HG02642 (cell line): ENCODE data around the gene SNX32.
"Not testable (repeated sequence)": the region's sequence is repeated elsewhere in the genome, so short reads cannot be mapped to it uniquely, and the experiment has no call there.

Experiments used
- ATAC-seq: cut with Tn5 transposase; IDR thresholded peaks from one replicate; pipeline ENCODE4 v1.9.1; 2021; ENCODE audit warnings: mild to moderate bottlenecking; ENCODE audit not compliant: unreplicated experiment, poor library complexity

SNX32 gene

DNA sequence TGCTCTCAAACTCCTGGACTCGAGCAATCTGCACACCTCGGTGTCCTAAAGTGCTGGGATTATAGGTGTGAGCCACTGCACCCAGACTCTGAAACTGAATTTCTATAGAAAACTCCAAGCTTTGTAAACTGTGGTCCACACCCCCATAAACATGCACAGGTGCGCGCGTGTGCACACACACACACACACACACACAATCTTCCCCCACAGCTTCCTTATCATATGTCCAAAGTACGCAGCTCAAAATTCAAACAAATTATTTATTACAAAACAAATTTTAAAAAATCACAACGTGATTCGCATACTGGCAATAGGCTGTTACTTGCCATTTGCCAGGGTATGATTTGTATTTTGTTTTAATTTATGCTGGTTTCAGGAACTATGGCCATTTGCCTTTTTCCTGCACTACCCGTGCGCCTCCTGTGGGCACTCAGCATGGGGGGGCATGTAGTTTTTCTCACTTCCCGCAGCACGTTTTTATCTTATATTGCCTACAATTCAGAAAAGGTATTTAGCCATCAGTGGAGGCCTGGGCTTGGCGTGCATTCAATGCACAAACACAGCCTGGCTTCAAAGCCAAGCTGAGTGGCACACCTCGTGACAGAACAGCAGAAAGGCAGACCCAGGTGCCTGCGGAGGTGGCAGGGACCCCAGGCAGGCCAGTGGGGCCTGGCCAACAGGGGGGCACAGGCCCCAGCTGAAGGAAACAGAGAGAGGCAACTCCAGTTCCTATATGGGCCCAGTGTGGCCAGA is 10.8 kb upstream of the SNX32 start:
- no peak for ATAC-seq

GRCh38 chr11:65826984-65827735 is 6.6 kb upstream of the SNX32 start:
- no peak for ATAC-seq

DNA sequence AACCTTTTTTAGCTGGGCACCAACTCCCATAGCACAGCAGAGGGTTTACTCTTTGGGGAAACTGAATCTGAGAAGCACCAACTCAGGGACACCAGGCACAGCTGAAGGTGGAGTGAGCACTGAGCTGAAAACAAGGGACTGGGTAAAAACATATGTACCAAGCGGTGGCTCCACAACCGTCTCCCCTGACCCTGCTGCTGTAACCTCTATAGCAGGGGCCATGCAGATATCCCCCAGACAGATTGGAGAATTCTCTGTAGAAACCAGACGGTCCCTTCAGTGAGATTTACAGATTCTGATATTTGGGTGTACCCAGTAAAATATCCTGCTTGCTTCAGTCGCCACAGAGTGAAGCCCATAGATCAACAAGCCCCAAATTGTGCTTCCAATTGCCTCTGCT is 4.3 kb upstream of the SNX32 start:
- ATAC-seq = no peak

DNA sequence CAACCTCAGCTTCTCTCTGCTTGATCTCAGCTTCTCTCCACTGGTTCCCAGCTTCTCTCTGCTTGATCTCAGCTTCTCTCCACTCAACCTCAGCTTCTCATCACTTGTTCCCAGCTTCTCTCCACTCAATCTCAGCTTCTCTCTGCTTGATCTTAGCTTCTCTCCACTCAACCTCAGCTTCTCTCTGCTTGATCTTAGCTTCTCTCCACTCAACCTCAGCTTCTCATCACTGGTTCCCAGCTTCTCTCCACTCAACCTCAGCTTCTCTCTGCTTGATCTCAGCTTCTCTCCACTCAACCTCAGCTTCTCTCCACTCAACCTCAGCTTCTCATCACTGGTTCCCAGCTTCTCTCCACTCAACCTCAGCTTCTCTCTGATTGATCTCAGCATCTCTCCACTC is 1.5 kb upstream of the SNX32 start:
- ATAC-seq = not testable (repeated sequence)

GRCh38 chr11:65834202-65834601 is 439 bp downstream of the SNX32 start:
- no peak for ATAC-seq

GRCh38 chr11:65842144-65842543 is 8.4 kb downstream of the SNX32 start:
- no peak for ATAC-seq

DNA sequence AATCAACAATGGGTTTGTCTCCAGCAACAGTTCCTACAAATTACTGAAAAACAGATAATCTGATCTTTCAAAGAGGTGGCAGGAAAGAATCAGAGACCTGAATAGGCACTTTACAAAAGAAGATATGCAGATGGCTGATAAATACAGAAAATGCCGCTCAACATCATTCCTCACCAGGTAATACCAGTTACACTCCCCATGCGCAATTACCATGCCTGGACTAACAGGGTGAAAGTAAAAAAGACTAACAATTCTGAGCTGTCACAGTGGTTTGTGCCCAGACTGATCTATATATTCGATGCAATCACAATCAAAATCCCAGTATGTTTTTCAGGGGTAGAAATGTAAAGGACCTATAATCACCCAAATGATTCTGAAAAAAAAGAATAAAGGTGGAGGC is 10.0 kb downstream of the SNX32 start:
- ATAC-seq = no peak

DNA sequence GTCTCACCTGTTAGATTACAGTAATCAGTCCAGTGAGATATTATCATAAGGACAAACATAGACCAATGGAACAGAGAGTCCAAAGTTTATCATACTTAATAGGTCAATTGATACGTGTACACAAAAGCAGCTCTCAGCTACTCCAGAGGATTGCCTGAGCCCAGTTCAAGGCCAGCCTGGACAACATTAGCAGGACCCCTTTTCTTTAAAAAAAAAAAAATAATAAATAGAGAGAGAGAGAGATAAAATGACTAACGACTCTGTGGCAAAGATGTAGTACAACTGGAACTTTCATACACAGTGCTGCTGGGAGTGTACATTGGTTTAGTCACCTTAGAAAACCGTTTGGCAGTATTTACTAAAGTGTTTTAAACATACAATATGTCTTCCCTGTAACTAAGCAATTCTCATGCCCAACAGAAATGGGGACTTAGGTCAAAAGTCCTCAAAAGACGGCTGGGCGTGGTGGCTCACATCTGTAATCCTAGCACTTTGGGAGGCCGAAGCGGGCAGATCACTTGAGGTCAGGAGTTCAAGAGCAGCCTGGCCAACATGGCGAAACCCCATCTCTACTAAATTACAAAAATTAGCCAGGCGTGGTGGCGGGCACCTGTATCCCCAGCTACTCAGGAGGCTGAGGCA is 10.6 kb downstream of the SNX32 start:
- ATAC-seq = no peak

GRCh38 chr11:65847746-65848145 is 14.0 kb downstream of the SNX32 start:
- no peak for ATAC-seq

DNA sequence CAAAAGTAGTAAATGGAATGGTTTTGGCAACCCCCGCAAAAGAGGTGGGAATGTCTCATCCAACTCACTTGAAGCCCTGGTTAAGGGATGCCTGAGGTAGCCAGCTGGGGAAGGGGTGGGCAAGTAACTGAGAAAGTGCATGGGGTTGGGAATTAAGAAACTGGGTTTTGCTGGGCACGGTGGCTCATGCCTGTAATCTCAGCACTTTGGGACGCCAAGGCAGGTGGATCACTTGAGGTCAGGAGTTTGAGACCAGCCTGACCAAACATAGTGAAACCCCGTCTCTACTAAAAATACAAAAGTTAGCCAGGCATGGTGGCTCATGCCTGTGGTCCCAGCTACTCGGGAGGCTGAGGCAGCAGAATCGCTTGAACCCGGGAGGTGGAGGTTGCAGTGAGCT is 14.9 kb downstream of the SNX32 start:
- not testable (repeated sequence) for ATAC-seq

DNA sequence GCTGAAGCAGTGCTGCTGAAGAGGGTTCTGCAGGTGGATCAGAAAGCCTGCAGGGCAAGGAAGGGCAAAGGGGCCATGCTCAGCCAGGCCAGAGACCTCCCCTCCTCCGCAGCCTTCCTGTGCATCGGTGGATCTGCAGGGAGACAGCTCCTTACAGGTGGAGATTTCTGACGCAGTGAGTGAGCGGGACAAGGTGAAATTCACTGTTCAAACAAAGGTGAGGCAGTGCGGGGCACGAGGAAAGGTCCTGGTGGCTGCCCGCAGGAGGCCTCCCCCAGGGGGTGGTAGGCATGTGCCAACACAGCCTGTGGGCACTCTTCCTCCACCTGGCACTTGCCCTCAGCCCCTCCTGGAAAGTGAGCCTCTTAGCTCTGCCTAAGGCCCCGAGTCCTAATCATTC is 15.6 kb downstream of the SNX32 start:
- no peak for ATAC-seq

DNA sequence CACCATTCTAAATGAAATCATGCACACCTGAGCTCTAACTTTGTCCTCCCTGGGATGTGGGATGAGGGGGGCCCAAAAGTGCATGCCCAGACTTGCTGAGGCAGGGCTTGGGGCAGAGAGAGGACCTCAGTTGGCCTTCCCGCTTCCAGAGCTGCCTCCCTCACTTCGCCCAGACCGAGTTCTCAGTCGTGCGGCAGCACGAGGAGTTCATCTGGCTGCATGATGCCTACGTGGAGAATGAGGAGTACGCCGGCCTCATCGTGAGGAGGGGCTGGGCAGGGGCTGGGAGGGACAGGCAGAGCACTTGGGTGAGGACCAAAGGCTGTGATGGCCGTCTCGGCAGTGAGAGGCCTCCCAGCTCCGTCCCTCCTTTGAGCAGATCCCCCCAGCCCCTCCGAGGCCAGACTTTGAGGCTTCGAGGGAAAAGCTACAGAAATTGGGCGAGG is 16.0 kb downstream of the SNX32 start:
- no peak for ATAC-seq

- ATAC-seq = no peak
These were observed 16.7 kb downstream of the SNX32 start for GRCh38 chr11:65850217-65851082.

DNA sequence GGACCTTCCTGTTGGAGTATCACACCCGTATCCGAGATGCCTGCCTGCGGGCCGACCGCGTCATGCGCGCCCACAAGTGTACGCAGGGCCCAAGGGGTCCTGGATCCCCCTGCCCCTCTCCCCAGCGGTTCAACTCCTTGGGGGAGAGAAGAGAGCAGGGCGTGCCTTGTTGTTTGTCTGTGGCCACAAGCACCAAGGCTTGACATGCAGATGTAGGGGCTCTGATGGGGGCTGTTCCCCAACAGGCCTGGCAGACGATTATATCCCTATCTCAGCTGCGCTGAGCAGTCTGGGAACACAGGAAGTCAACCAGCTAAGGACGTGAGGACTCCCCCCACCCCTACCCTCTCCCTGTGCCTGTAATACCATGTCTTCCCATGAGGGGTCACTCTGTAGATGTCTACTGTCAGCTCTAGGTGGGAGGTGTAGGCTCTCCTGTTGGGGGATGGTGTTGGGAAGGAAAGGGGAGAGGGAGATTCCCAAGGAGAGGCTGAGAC is 17.4 kb downstream of the SNX32 start:
- ATAC-seq = no peak

GRCh38 chr11:65851811-65852507 is 18.2 kb downstream of the SNX32 start:
- no peak for ATAC-seq

GRCh38 chr11:65852508-65853245 is 18.9 kb downstream of the SNX32 start:
- ATAC-seq = no peak

DNA sequence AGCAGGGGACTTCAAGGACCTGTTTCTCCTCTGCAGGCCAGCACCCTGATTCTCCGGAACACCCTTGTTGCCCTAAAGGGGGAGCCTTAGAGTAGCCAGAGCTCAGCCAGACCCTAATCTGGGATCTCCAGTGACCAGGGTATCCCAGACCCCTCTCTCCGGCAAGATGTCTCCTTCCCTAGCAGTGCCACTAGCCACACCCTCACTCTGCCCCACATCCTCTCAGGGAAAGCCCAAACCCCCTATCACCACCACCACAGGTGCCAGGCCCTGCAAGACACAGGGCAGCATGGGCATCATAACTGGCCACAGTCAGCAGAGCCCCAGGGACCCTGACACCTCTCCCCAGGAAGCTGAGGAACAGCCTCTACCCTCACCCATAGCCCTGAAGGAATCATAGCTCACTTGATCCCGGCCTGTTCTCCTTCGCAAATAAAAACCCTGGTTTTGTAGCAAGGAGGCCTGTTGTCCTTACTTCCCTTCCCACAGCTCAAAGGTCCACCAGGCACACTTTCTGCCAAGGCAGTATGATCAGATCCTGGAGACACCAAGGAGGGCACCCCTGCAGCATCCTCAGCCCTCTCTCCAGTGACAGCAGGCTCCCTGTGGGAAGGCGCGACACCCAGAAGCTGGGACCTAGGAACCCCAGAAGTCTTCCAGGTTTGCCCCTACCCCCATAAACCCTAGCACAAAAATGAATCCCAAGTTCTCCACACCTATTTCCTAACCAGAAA is 19.6 kb downstream of the SNX32 start:
- no peak for ATAC-seq

GRCh38 chr11:65854161-65854592 is 20.4 kb downstream of the SNX32 start:
- no peak for ATAC-seq
